SK-N-SH (cell line): ENCODE measurements around the gene CATSPER3. TPM values are rescaled to one million over a fixed set of nuclear protein-coding genes. Genes with fewer than 3 reads are reported as not detected.

ENCODE experiments used
- CTCF ChIA-PET: fragments of 300-600, 350-600 bp; formaldehyde crosslinking; extraction: SDS; loops from one replicate; lab custom pipeline; 2021; lab: Yijun Ruan, JAX
- POLR2A ChIA-PET: fragments of 350-600 bp; sonication (Branson Sonifier 250); formaldehyde crosslinking; extraction: SDS; loops from one replicate; lab custom pipeline; 2020; ENCODE audit warnings: antibody characterized with exemption, inconsistent platforms; lab: Yijun Ruan, JAX
- DNase-seq: peaks from one replicate; pipeline ENCODE4 v3.0.0; 2012
- H2AFZ ChIP-seq: fragments of 200-600 bp; sonication (generic); 2 replicates; pipeline ENCODE4 v1.8.1; 2016; ENCODE audit warnings: antibody characterized with exemption, mild to moderate bottlenecking, low read depth
- H3F3A ChIP-seq: fragments of 200-600 bp; sonication (generic); replicated peaks from 2 replicates; pipeline ENCODE3; 2016; ENCODE audit warnings: antibody characterized with exemption, mild to moderate bottlenecking; ENCODE audit not compliant: insufficient read depth
- H3K27ac ChIP-seq, 2 experiments: fragments of 200-500 bp in 1 of 2; fragments of 200-600 bp in 1 of 2; sonication (Bioruptor generic) in 1 of 2; sonication (generic), shearing (Covaris generic) in 1 of 2; 2 replicates each; pipeline versions ENCODE4 v1.5.1 to v1.6.1; 2014 to 2016; ENCODE audit warnings: low read depth in 2 of 2, inconsistent platforms in 1 of 2, low read length in 1 of 2, mild to moderate bottlenecking in 1 of 2, mixed read lengths in 1 of 2
- H3K27me3 ChIP-seq: fragments of 200-600 bp; sonication (generic), shearing (Covaris generic); 2 replicates; pipeline ENCODE4 v1.6.1; 2016; ENCODE audit warnings: mixed run types; ENCODE audit not compliant: insufficient read depth
- H3K36me3 ChIP-seq, 2 experiments: fragments of 200-500 bp in 1 of 2; fragments of 200-600 bp in 1 of 2; sonication (Bioruptor generic) in 1 of 2; sonication (generic) in 1 of 2; replicated peaks in 1 of 2; 2 replicates each; pipeline versions ENCODE3 to v1.5.1; 2014 to 2016; ENCODE audit warnings: low read length in 1 of 2, mild to moderate bottlenecking in 1 of 2; ENCODE audit not compliant: insufficient read depth in 2 of 2, control insufficient read depth in 1 of 2
- H3K4me1 ChIP-seq, 2 experiments: fragments of 200-500 bp in 1 of 2; fragments of 200-600 bp in 1 of 2; sonication (Bioruptor generic) in 1 of 2; sonication (generic), shearing (Covaris generic) in 1 of 2; 2 replicates each; pipeline versions ENCODE4 v1.5.1 to v1.6.1; 2014 to 2016; ENCODE audit warnings: low read depth in 1 of 2, low read length in 1 of 2, mixed run types in 1 of 2; ENCODE audit not compliant: insufficient read depth in 2 of 2, control insufficient read depth in 1 of 2
- H3K4me2 ChIP-seq: fragments of 200-600 bp; sonication (generic), shearing (Covaris generic); 2 replicates; pipeline ENCODE4 v1.6.1; 2017; ENCODE audit warnings: mixed run types
- H3K4me3 ChIP-seq, 2 experiments: fragments of 200-500 bp in 1 of 2; fragments of 200-600 bp in 1 of 2; sonication (Bioruptor generic) in 1 of 2; sonication (generic), shearing (Covaris generic) in 1 of 2; 2 replicates each; pipeline versions ENCODE4 v1.5.1 to v1.8.1; 2014 to 2016; ENCODE audit warnings: low read depth in 2 of 2, inconsistent platforms in 1 of 2, low read length in 1 of 2, mild to moderate bottlenecking in 1 of 2, mixed read lengths in 1 of 2, moderate library complexity in 1 of 2
- H3K79me2 ChIP-seq: fragments of 200-600 bp; sonication (generic); 2 replicates; pipeline ENCODE4 v1.8.1; 2017; ENCODE audit warnings: mild to moderate bottlenecking; ENCODE audit not compliant: insufficient read depth
- H3K9ac ChIP-seq: fragments of 200-600 bp; sonication (generic); 2 replicates; pipeline ENCODE4 v1.6.1; 2017; ENCODE audit warnings: mixed run types
- H3K9me2 ChIP-seq: fragments of 200-600 bp; sonication (generic); 2 replicates; pipeline ENCODE4 v1.6.1; 2017; ENCODE audit warnings: mixed run types
- H3K9me3 ChIP-seq: fragments of 200-600 bp; sonication (generic); 2 replicates; pipeline ENCODE4 v1.6.1; 2017; ENCODE audit warnings: mixed run types, mild to moderate bottlenecking, moderate library complexity
- H4K20me1 ChIP-seq: fragments of 200-600 bp; sonication (generic); 2 replicates; pipeline ENCODE4 v1.6.1; 2017; ENCODE audit warnings: mild to moderate bottlenecking, mixed run types; ENCODE audit not compliant: insufficient read depth
- CHD2 ChIP-seq: fragments of 150-350 bp; IDR thresholded peaks from 2 replicates; pipeline ENCODE4 v1.6.1; 2018; ENCODE audit warnings: low read length; ENCODE audit not compliant: partially characterized antibody
- CTCF ChIP-seq: fragments of 200-600 bp; sonication (generic); IDR thresholded peaks from 2 replicates; pipeline ENCODE4 v1.6.1; 2017; ENCODE audit warnings: antibody characterized with exemption, mild to moderate bottlenecking, moderate library complexity
- GABPA ChIP-seq: IDR thresholded peaks from 2 replicates; pipeline ENCODE4 v1.4.0; 2012; ENCODE audit warnings: low read depth, mild to moderate bottlenecking
- GATA2 ChIP-seq: sonication (generic); formaldehyde crosslinking; IDR thresholded peaks from 2 replicates; pipeline ENCODE4 v1.5.0; 2020; ENCODE audit warnings: mild to moderate bottlenecking, missing genetic modification reagents
- IRF3 ChIP-seq: fragments of 150-350 bp; IDR thresholded peaks from 2 replicates; pipeline ENCODE4 v1.6.1; 2016; ENCODE audit warnings: mild to moderate bottlenecking, low read depth, low read length
- JUND ChIP-seq: IDR thresholded peaks from 2 replicates; pipeline ENCODE4 v1.4.0; 2012
- MXI1 ChIP-seq: IDR thresholded peaks from 2 replicates; pipeline ENCODE4 v1.6.1; 2012; ENCODE audit warnings: mild to moderate bottlenecking, low read depth, low read length, improper control_type of control experiment
- NRF1 ChIP-seq: IDR thresholded peaks from 2 replicates; pipeline ENCODE4 v1.6.1; 2012; ENCODE audit warnings: low read depth, mild to moderate bottlenecking, low read length
- POLR2AphosphoS5 ChIP-seq: IDR thresholded peaks from 2 replicates; pipeline ENCODE4 v1.6.1; 2012; ENCODE audit warnings: low read depth, low read length
- RCOR1 ChIP-seq: fragments of 150-350 bp; IDR thresholded peaks from 2 replicates; pipeline ENCODE4 v1.6.1; 2017; ENCODE audit warnings: antibody characterized with exemption, low read length
- REST ChIP-seq: IDR thresholded peaks from 2 replicates; pipeline ENCODE4 v1.6.1; 2012; ENCODE audit warnings: mild to moderate bottlenecking, low read depth, low read length, moderate library complexity
- RFX5 ChIP-seq: IDR thresholded peaks from 2 replicates; pipeline ENCODE4 v1.6.1; 2012; ENCODE audit warnings: mild to moderate bottlenecking, improper control_type of control experiment, low read length
- RXRA ChIP-seq: IDR thresholded peaks from 2 replicates; pipeline ENCODE4 v1.4.0; 2012; ENCODE audit warnings: low read depth, mild to moderate bottlenecking, borderline replicate concordance
- SMC3 ChIP-seq: IDR thresholded peaks from 2 replicates; pipeline ENCODE4 v1.6.1; 2012; ENCODE audit warnings: low read depth, low read length, improper control_type of control experiment
- TAF1 ChIP-seq: IDR thresholded peaks from 2 replicates; pipeline ENCODE4 v1.6.1; 2012; ENCODE audit warnings: low read depth, mild to moderate bottlenecking, low read length, moderate library complexity, borderline replicate concordance
- TCF12 ChIP-seq: IDR thresholded peaks from 2 replicates; pipeline ENCODE4 v1.4.0; 2012
- YY1 ChIP-seq: IDR thresholded peaks from 2 replicates; pipeline ENCODE4 v1.4.0; 2012; ENCODE audit warnings: low read depth, mild to moderate bottlenecking
- WGBS: methylation state at CpG from one replicate; pipeline ENCODE4 v1.1.6; 2017; ENCODE audit warnings: low lambda C conversion rate; 5-methylcytosine and 5-hydroxymethylcytosine counted together
- polyA plus RNA-seq, 3 experiments: library from polyadenylated mRNA; depleted of rRNA; stranded (reverse); fragments of >200 nt; gene quantifications; 2 replicates each; pipeline ENCODE4 v1.2.3, GENCODE V29; 2012
- TF ChIP-seq, protein P1 (sequence below): IDR thresholded peaks from 2 replicates; pipeline ENCODE4; 2012
- TF ChIP-seq, protein P2 (sequence below): IDR thresholded peaks from 2 replicates; pipeline ENCODE4 v1.4.0; 2012; ENCODE audit warnings: low read depth, borderline replicate concordance

Gene CATSPER3
- polyA plus RNA-seq, 1 of the 3 experiments (the other 2 are of a cell fraction) = 0.26 TPM

DNA sequence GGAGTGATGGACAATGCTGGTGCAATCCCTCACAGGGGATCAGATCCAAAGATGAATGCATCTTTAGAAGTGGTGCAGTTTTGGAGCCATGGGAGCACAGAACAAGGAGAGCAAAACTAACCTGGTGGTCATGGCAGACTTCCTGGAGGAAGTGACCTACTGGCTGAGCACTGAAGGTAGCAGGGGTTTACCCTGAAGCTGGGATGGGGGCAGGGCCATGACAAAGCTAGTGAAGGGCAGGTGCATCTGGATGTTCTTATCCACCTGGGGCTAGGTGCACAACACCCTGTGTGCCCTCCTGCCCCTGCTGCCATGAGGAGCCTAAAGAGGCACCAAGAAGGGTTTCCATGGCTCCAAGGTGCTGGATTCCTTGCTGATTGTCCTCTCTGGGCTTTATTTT is 77.8 kb downstream of the CATSPER3 start:
- Histone ChIP-seq H2AFZ (no peak overlapping the region), H3K27me3 (peaks cover 86% of the 10 kb centered on the region), H3K4me2 (no peak overlapping the region), H3K9me2 (no peaks in the 10 kb centered on the region), H3K4me1 (no peaks in the 10 kb centered on the region; a peak in 1 of 4 replicates), H4K20me1 (0 out of 2 replicates have a peak, but pooled peaks cover 3% of the 10 kb centered on the region), H3K79me2 (no peaks in the 10 kb centered on the region), H3K9me3 (no peaks in the 10 kb centered on the region), H3F3A (no peaks in the 10 kb centered on the region), H3K36me3 (no peaks in the 10 kb centered on the region), H3K9ac (no peak overlapping the region), H3K27ac (no peak overlapping the region), H3K4me3 (no peak overlapping the region)
- DNase-seq = no peak
- POLR2A ChIA-PET = no interaction called here
- CTCF ChIA-PET = interaction anchor here (1.1 kb wide), 1 partner anchor 15 kb away, joined by 3 read pairs; no protein-coding TSS in a partner anchor
- TF ChIP-seq GABPA (no peak), RFX5 (no peak), SMC3 (no peak), GATA2 (CRISPR knock-in tag) (no peak), CTCF (no peak), TAF1 (no peak), IRF3 (no peak), JUND (no peak), YY1 (no peak), CHD2 (no peak), TCF12 (no peak), NRF1 (no peak), RXRA (no peak)
- TF ChIP-seq, protein P1, sequence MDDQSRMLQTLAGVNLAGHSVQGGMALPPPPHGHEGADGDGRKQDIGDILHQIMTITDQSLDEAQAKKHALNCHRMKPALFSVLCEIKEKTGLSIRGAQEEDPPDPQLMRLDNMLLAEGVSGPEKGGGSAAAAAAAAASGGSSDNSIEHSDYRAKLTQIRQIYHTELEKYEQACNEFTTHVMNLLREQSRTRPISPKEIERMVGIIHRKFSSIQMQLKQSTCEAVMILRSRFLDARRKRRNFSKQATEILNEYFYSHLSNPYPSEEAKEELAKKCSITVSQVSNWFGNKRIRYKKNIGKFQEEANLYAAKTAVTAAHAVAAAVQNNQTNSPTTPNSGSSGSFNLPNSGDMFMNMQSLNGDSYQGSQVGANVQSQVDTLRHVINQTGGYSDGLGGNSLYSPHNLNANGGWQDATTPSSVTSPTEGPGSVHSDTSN = no peak

- no peak overlapping the region for H2AFZ ChIP-seq
- H3K9me2 ChIP-seq = no peaks in the 10 kb centered on the region
- H4K20me1 ChIP-seq = no peaks in the 10 kb centered on the region
- no peak overlapping the region for H3K27ac ChIP-seq
- DNase-seq = no peak
- no peaks in the 10 kb centered on the region for H3K9me3 ChIP-seq
- POLR2A ChIA-PET = no interaction called here
- H3K4me2 ChIP-seq = no peak overlapping the region
- no peak overlapping the region for H3K4me3 ChIP-seq
- peaks cover 86% of the 10 kb centered on the region for H3K27me3 ChIP-seq
- WGBS = 58% methylated on average over 5 of the region's 5 CpGs
- H3K36me3 ChIP-seq = no peaks in the 10 kb centered on the region
- CTCF ChIA-PET = interaction anchor here (1.0 to 1.1 kb wide), 2 partner anchors 14 to 145 kb away, joined by 3 to 4 read pairs; no protein-coding TSS in a partner anchor
- H3K79me2 ChIP-seq = no peaks in the 10 kb centered on the region
- H3K9ac ChIP-seq = no peak overlapping the region
- H3K4me1 ChIP-seq = no peaks in the 10 kb centered on the region; a peak in 1 of 4 replicates
- H3F3A ChIP-seq = no peaks in the 10 kb centered on the region
- TF ChIP-seq REST = no peak
- no peak for TF ChIP-seq TCF12
- TF ChIP-seq SMC3 = no peak
- no peak for TF ChIP-seq POLR2AphosphoS5
- TF ChIP-seq RCOR1 = no peak
- TF ChIP-seq MXI1 = no peak
- TF ChIP-seq, protein P2, sequence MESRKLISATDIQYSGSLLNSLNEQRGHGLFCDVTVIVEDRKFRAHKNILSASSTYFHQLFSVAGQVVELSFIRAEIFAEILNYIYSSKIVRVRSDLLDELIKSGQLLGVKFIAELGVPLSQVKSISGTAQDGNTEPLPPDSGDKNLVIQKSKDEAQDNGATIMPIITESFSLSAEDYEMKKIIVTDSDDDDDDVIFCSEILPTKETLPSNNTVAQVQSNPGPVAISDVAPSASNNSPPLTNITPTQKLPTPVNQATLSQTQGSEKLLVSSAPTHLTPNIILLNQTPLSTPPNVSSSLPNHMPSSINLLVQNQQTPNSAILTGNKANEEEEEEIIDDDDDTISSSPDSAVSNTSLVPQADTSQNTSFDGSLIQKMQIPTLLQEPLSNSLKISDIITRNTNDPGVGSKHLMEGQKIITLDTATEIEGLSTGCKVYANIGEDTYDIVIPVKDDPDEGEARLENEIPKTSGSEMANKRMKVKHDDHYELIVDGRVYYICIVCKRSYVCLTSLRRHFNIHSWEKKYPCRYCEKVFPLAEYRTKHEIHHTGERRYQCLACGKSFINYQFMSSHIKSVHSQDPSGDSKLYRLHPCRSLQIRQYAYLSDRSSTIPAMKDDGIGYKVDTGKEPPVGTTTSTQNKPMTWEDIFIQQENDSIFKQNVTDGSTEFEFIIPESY = no peak
Measured at GRCh38 chr5:135046661-135047346, 79.1 kb downstream of the CATSPER3 start.
